ENCODE results near the gene CD164. TPM values are rescaled to one million over a fixed set of nuclear protein-coding genes. Genes with fewer than 3 reads are reported as not detected.

CD164 gene
- total and polyA plus RNA-seq, 2 donors (not counting 3 experiments of a cell fraction or from before 2014, with no cell fraction given) = 116 to 172 TPM

- H3K27me3 ChIP-seq (ENCODE audit: control insufficient read depth in 2 of 2, insufficient read depth in 2 of 2, low read length in 2 of 2) = no peaks in the 10 kb centered on the region
- dilution Hi-C loops (cut with MboI; ENCODE audit: extremely low pct_ligation_motif_present, low sequenced_read_pairs) (no loop called here), intact Hi-C loops (cut with micrococcal nuclease) (no loop called here)
- FAIRE-seq = no peak
- no peaks in the 10 kb centered on the region for H3K4me1 ChIP-seq (ENCODE audit: control insufficient read depth, extremely low read depth, insufficient read depth, low read length)
- no peak overlapping the region for H3K27ac ChIP-seq (ENCODE audit: insufficient read depth, low read depth, low read length)
- BruUV-seq (replicated peaks) = no TSS peak
- H3K79me2 ChIP-seq (ENCODE audit: control insufficient read depth, insufficient read depth, low read length) = peaks cover 19% of the 10 kb centered on the region
- H3K9ac ChIP-seq (replicated peaks; ENCODE audit: extremely low read depth, insufficient read depth, low read length) = no peak overlapping the region
- H3K36me3 ChIP-seq (ENCODE audit: control insufficient read depth in 2 of 2, extremely low read depth in 1 of 2, insufficient read depth in 2 of 2, low read length in 2 of 2) = peaks cover 10 to 32% of the 10 kb centered on the region in 2 experiments
- no peaks in the 10 kb centered on the region for H3K9me1 ChIP-seq (replicated peaks; ENCODE audit: control insufficient read depth, extremely low read depth, insufficient read depth, low read length)
- TF ChIP-seq JUN (IDR thresholded peaks at IDR 0.05; ENCODE audit: borderline replicate concordance, insufficient read depth, insufficient read length, low read depth) (no peak), GATA2 (IDR thresholded peaks at IDR 0.05; ENCODE audit: insufficient read depth, insufficient read length, low read depth, low read length) (no peak), MAX (IDR thresholded peaks at IDR 0.05; ENCODE audit: insufficient read depth, insufficient read length) (no peak), FOS (IDR thresholded peaks at IDR 0.05; ENCODE audit: borderline replicate concordance, insufficient read depth, low read length) (no peak), POLR2AphosphoS5 (IDR thresholded peaks at IDR 0.05; ENCODE audit: insufficient read depth, low read depth, low read length) (no peak), MYC (IDR thresholded peaks at IDR 0.05; ENCODE audit: low read depth, low read length) (no peak), EZH2 (IDR thresholded peaks at IDR 0.05; ENCODE audit: borderline replicate concordance, low read depth, low read length, severe bottlenecking) (no peak), POLR2A (IDR thresholded peaks at IDR 0.05; ENCODE audit: low read depth, low read length) (no peak), CTCF (IDR thresholded peaks at IDR 0.05; ENCODE audit: extremely low read depth in 1 of 2, insufficient read depth in 1 of 2, low read depth in 1 of 2, low read length in 2 of 2) (no peak)
- no peaks in the 10 kb centered on the region for H3K9me3 ChIP-seq (replicated peaks; ENCODE audit: control insufficient read depth, insufficient read depth, low read length)
- DNase-seq (ENCODE audit: low read depth, low spot score) = no peak
- peaks cover 3% of the 10 kb centered on the region for H4K20me1 ChIP-seq (replicated peaks; ENCODE audit: control insufficient read depth, extremely low read depth, insufficient read depth, low read length)
- POLR2A ChIA-PET = no interaction called here
- no peak overlapping the region for H2AFZ ChIP-seq (ENCODE audit: low read depth, low read length)
- CTCF ChIA-PET = interaction anchor here (1.0 to 2.1 kb wide), 5 partner anchors 8 to 183 kb away, joined by 3 to 6 read pairs (median 4); partner anchors contain the start of gene CD164
- H3K4me2 ChIP-seq (ENCODE audit: insufficient read depth, low read length) = no peak overlapping the region
- H3K4me3 ChIP-seq (replicated peaks in 1 of 3; ENCODE audit: insufficient read depth in 1 of 3, low read depth in 1 of 3, low read length in 3 of 3) = no peak overlapping the region
Observed at GRCh38 chr6:109370792-109371191, 11.5 kb downstream of the CD164 start.

Data from endothelial cell of umbilical vein (primary cell).